Fibroblast of skin of right quadriceps (primary cell): ENCODE results near the gene NR6A1.
A peak's percentile ranks its signal among the peaks of the same experiment; 100 is the strongest.

Source experiments
- DNase-seq: peaks from one replicate; pipeline ENCODE4 v3.0.0-alpha.2; 2013

The NR6A1 gene

DNA sequence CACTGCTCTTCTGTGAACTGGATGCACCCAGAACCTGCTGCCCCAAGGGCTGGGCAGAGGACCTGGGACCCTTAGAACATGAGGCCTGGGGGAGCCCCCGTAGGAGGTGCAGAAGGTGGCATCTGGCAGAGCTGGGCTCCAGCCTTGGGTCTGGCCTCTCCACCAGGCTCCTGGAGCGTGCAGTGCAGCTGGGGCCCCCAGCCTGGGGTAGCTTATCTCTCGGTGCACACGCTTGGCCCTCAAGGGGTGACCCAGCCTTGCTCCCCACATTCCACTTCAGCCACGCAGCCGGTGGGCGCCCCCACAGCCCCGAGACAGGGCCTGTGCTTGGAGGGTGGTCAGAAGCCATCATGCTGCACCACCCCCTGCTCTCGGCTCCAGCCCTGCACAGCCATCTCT lies 258.3 kb downstream of the NR6A1 start:
- no peak for DNase-seq

DNA sequence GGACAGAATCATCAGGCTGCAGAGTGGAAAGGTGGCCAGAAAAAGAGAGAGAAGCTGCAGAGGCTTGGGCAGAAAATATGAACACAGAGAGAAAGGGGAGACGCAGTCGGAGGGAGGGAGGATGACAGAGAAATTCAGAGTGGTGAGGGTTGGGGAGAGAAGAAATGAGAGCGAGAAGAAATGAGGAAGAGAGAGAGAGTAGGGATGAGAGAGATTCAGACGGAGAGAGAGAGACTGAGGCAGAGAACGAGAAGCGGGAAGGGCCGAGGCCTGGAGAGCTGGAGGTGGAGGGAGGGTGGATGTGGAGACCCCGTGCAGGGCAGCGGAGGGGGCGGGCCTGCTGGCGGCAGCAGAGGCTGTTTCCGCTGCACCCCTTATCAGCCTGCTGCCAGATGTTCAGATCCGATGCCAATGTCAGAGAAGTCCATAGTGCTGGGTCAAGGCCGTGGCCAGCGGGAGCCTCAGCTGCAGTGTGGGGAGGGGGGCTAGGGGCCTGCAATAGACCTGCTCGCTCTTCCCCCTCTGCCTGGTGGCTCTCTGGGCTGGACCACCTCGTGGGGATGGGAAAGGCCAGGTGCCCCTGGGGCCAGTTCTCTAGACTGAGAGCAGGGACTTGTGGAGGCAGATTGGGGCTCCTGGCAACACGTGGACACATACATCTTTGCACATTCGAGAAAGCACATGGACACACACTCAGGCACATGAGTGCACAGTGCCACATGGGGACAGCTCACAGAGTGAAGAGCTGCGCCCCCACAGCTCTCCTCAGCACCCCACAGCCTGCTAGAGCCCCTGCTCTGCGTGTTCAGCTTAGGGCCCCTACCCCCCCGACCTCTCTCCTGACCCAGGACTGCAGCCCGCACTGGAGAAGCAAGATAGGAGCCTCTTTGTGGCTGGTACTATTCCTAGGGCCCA lies 259.0 kb downstream of the NR6A1 start:
- DNase-seq, result no peak

DNA sequence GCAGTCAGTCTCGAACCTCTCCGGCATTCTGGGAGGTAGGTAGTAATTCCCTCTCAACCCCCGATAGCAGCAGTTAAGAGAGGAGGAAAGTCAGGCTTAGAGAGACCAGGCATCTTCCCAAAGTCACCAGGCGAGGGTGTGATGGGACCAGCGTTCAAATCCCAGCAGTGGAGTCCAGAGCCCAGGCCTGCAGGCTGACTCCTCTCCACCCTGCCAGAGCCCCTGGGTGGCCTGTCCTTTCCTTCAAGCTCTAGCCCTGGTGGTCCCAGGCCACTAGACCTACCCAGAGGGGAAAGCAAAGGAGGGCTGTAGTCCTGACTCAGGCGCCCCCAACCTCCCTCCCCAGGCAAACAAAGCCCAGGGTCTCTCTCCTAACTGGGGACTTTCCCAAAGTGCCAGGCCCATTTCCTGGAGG lies 259.7 kb downstream of the NR6A1 start:
- no peak for DNase-seq

DNA sequence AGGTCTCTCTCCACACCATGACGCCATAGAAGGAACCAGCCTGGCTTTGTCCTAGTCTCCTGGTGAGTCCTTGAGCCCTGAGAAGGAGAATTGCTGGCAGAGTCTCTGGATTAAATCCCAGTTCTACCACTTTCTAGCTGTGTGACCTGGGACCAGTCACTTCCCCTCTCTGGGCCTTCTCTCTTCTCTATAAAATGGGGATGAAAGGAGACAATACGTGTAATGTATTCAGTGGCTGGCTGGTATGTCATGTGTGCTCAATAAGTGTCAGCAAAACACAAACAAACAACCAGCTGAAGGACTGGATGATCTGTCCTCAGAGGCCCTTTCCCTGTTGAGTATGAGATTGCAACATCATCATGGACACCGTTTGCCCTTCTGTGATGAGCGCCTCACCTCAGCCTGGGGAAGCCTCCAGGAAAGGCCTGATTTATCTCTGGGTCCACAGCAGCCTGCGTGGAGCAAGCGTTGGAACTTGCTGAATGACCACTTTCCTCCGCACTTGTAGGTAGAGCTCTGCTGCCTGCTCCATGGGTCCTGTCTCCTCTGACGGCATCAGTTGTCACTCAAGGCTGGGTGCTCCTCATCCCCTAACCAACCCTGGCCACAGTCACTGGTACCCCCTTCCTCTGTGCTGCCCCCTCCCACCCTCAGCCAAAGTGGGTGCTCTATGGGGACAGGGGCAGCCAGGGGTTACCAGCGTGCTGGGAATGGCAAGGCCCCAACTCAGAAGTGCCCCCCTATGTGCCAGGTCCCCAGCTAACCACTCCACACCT lies 260.3 kb downstream of the NR6A1 start:
- peak; percentile 10 for DNase-seq

DNA sequence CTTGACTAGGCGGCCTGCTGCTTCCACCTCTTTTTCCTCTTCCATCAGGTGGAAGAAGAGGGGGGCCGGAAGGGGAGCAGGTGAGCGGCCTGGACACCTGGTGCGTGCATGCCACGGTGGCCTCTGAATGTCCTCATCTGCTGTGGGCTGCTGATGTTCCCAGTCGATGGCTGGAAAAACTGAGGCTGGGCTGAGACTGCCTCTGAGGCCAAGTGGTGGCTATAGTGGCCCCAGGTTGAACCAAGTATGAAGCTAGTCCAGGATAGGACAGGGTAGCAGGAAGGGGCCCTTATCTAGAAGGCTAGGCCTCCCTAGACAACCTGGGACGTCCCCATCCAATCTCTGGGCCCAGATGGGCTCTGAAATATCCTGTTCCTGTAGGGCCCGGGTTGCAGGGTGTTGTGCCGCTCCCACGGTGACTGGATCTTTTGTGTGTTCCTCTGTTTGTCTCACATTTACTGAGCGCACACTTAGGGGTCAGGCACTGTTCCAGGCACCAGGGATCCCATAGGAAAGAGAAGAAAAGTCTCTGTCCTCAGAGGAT lies 263.2 kb downstream of the NR6A1 start:
- DNase-seq, result no peak

DNA sequence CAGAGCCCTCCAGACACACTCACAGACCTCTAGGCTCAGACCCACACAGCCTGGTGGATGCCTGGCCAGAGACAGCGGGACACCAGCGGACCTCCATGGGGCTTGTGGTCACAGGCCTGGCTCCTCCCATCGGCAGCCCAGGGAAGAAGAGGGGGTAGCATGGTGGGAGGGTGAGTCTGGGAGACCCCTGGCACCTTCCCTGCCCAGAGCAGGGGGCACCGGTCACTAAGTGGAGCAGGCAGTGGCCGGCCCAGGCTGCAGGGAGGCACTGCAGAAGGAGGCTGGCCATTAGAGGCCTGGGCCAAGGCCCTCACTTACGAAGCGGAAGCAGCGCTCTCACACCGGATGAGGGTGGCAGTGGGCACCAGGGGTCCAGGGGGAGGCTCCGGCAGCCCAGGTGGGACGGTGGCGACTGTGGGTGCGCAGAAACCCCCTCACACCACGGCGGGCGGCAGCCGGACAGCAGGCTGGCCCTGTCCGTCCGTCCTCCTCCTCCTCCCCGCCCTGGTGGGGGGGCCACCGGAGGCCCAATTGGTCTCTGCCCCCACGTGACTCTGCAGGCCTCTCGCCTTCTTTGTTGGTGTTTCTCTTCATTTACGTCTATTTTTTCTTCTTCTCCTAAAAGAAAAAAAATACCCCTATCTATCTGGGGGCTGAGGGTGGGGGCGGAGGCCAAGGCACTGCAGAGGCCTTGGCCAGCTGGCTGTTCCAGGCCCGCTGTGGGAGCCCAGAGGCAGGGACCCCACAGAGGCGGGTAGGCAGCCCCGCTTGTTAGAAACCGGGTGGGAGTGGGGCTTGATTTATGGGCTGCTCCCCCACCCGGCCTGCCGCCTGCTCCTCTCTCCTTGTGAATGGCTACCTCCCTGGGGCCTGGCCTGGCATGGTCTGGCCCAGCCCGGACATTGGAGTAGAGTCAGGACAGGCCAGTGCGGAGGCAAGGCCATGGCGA lies 263.9 kb downstream of the NR6A1 start, which contains the start of gene NR5A1:
TSS of gene NR5A1 (minus strand) at position 469 of the 949 bp plus-strand sequence. CDS start 4,004 bp downstream, outside the sequence.
- no peak for DNase-seq

DNA sequence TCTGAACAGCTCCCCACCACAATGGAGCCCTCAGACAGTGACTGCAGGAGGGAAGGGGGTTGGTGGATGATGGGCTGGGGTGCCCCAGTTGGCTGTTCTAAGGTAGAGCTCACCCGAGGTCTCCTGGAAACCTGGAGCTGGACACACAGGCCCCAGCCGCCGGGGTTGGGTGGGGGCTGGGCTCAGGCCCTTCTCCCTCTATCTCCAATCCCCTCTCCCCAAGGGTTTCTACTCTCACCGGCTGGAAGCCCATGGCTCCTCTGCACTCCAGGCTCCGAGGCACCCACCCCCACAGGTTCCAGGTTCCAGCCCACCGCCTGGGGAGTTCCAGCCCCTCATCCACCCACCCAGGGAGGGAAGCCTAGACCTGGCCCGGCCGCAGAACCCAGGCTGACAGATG lies 264.7 kb downstream of the NR6A1 start:
- DNase-seq, result no peak

DNA sequence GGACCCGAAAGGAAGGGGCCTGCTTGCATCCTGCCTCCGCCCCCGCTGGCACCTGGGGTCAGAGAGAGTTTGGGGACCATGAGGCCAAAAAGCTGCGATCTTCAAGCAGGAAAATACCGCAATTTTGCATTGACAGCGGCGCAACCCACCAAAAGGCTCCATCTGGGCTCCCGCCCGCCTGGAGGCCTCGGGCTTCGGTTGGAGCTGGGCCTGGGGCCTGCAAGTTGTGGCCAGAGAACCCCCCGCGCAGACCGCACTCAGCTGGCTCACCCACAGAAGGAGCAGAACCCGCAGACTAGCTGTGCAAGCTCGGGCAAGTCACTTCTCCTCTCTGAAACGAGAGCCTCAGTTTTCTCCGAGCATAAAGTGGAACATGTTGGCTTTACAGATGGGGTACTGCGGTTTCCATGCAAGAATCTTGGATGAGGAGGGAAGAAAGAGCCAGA lies 265.2 kb downstream of the NR6A1 start:
- no peak for DNase-seq

DNA sequence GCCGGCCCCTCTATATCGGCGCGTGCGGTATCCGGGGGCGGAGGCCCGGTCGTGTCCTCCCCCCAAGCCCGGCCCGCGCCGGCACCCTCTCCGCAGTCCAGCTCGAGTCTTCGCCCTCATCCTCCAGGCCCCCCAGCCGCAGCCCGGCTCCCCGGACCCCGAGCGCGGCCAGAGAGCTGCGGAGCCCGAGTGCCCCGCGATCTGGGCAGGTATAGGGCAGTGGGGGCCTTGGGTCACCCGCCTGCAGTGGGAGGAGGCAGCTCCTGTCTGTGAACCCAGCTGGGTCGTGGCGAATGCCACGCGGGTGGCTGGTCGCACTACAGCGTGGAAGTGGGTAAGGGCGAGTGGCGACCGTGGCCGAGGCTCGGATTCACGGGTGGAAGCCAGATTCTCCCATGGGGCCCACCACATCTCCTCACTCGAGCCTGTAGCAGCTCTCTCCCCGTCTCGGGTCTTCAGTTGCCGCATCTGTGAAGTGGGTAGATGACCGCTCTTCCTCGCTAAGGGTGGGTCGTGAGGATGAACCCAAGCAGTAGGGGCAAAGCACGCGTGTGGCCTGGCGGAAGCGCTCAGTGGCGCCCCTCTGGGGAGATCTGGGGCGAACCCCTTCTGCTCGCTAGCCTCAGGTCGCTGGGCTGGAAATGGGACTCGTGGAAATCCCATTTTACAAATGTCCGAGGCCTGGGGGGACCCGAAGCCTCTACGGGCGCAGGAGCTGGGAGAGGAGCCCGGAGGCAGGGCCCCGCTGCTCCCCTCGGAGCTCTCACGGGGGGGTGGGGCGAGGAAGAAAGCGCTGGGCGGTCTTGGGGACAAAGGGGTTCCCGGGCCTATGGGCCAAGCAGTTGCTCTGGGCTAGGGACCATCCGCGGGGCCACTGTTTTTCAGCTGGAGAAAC lies 265.9 kb downstream of the NR6A1 start:
- no peak for DNase-seq

DNA sequence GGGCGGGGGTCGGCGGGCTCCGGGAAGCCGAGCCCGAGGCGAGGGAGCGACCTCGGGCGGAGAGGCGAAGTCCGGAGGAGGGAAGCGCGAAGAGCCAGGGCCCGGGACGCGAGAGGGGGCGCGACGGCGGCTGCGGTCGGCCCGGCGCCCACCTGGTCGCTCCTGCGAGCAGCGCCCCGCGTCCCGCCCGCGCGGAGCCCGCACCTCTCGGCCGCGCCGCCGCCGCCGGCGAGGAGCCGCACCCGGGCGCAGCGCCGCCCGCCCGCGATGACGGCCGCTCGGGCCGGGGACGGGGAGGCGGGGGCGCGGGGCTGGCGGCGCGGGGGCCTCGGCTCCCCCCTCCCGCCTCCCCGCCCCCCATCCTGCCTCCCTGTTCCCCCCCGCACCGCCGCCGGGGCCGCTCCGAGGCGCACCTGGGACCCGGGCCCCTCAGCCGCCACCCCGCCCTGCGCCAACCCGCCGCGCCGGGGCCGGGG lies 266.5 kb downstream of the NR6A1 start:
- DNase-seq, result no peak

DNA sequence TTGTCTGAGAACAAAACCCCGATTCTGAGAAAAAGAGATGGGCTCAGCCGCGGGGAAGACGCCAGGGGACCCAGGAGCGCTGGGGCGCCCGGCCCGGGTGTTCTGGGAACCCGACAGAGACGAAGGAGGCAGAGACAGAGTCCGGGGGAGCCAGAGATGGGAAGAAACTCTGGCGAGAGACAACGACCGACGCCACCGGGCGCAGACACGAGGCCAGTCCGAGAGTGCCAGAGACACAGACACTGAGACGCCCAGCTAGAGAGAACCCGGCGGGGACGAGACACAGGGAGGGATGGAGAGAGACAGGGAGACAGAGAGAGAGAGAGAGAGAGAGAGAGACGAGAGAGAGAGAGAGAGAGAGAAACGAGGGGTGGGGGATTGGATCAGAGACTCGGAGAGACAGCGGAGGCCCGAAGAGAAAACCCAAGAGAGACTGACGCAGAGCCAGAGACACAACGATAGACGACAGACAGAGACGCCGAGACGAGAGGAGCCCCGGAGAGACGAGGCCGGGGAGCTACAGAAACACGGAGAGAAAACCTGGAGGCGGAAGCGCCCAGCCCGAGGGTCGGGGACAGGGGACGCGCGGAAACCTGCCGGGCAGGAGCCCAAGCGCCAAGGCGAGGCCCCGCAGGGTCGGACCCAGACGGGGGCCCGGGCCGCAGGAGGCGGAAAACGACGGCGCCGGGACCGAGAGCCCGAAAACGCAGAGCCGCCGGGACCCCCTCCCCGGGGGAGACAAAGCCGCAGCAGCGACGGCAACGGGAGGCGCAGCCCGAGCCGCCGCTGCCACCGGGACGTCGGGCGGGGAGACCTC lies 267.2 kb downstream of the NR6A1 start:
- peak; percentile 6 for DNase-seq

DNA sequence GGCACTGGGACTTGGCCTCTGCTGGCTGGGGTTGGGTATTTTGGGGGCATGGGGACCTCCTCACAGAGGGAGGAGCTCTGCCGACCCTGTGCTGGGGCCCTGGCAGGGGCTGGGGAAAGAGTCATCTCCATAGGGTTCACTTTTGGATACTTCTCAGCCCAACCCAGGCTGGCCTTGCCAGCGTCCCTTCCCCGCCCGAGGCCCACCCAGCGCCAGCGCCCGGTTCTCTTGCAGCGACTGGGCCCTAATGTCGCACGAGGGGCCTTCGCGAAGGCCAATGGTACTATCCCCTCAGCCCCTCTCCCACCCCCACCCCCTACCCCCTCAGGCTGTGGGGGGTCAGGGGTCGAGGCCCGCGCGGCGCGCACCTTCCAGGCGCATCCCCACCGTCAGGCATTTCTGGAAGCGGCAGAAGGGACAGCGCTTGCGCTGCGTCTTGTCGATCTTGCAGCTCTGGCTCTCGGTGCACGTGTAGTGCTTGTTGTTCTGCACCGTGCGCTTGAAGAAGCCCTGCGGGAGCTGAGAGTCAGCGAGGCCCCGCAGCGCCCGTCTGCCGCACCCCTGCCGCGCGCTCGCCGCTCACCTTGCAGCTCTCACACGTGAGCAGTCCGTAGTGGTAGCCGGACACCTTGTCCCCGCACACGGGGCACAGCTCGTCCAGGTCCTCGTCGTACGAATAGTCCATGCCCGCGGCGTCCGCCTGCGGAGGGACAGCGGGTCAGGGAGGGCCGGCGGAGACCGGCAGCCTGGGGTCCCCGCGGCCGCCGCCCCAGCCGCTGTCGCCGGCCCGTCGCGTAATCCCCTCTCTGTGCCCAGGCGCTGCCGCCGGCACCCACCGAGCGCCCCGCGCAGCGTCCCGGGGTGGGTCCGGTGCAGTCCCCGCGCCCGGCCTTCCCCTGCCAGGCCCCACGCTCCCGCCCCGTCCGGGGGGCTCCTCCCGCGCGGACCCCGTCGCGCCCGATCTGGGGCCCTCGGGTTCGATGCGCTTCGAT lies 268.1 kb downstream of the NR6A1 start:
- no peak for DNase-seq

DNA sequence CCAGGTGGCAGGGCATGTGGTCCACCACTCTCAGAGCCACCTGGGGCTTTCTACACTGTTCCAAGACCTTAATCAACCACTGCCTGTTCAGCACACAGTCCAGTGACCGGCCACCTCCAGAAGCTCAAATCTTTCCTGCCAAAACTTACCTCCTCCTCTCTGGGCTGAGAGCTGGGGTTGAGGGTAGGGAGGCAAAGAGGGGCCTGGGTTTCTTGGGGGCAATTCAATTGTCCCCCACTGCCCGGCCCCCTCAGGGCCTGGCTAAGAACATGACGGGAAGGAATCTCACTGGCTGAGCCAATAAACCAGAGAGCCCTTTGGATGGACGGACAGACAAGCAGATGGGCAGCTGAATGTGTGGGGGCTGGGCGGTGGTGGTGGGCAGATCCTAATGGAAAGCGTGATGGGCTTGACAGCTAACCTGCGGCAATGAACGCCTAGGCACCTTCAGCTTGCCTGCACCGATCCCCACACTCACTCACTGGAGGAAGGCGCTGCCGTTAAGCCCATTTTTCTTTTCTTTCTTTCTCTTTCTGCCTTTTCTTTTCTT lies 269.3 kb downstream of the NR6A1 start:
- DNase-seq, result no peak

DNA sequence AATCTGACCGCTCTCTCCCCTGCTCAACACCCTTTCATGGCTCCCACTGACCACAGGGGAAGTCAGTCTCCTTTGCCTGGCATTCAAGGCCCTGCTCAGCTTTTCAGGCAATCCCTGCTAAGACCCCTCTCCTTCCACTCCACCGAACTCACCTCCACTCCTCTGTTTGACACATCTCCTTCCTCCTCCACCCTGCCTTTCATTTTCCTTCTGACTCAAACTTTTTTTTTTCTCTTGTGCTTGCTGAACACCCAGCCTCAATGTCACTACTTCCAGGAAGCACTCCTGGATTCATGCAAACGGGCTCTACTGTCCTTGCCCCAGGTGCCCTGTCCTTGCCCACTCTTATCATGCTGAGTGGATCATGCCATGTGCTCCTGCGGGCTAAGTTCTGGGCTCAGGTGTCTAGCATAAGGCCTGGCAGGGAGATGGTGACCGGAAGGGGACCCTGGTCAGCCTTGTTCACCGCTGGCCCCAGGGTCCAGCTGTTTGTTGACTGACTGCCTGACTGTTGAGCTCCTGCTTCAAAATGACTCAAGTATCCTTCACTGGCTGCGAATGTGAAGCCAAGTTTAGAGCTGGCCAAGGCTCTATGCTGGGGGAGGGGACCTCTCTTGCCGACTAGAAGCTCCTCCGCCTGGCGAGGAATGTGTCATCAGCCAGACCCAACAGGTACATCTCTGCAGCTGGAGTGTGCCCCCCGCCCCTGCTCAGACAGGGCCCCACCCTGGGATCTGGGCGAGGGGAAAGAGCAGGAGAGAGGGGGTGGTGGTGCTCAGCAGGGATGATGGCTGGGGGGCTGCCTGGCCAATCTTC lies 270.1 kb downstream of the NR6A1 start:
- DNase-seq, result no peak

DNA sequence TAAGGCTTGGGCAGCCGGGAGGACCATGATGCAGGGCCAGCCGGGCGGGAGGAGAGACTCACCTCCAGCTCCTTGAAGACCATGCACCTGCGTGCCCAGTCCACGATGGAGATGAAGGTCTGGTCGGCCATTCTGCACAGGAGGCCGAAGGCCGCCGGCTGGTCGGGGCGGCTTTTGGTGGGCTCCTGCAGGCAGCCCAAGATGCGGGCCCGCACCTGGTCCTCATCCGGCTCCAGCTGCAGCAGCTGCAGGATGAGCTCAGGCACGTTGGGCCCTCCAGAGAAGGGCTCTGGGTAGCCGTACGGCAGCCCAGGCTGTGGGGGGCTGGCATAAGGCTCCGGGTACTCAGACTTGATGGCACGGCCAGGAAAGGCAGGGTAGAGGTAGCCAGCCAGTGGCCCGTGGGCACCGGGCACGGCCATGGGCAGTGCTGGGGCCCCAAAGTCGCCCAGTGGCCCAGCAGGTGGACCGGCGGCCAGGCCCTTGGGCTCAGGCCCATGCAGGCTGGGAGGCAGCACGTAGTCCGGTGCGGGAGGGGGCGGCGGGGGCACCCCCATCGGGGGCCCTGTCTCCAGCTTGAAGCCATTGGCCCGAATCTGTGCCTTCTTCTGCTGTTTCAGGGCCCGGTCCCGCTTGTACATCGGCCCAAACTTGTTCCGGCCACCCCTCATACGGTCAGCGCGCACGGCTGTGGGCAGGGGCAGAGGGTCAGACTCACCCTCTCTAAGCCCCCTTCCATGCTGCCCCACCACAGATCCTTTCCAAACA lies 270.9 kb downstream of the NR6A1 start:
- no peak for DNase-seq

DNA sequence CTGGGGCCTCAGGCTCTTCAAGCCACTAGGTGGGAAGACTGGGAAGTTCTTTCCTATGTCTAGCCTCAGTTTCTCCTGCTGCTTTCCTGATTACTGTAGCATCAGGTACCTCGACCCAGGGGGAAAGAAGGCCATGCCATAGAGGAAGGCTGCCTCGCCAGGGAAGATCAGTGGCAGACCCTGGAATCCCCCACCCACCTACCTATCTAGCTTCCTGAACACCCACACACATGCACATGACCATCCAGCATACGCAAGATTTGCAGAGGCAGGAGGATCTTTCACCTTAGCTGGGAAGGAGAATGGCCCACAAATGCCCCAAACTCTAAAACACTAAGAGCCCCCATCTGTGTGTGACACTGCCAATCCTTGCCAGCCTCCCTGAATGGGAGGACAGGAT lies 271.9 kb downstream of the NR6A1 start:
- no peak for DNase-seq
